Esophagus squamous epithelium (tissue), 4 donors: Measurements from ENCODE around the gene PSMA4.

Experiments
- POLR2A ChIP-seq, 4 donors: fragments of 450-650 bp; IDR thresholded peaks; one replicate each; pipeline ENCODE4 v1.6.1; 2017; ENCODE audit warnings: antibody characterized with exemption in 4 of 4, mild to moderate bottlenecking in 4 of 4, moderate library complexity in 3 of 4
- TF ChIP-seq, protein P1 (sequence below), 6 experiments: fragments of 450-650 bp in 4 of 6; fragments of 200-600 bp in 2 of 6; sonication (generic) in 2 of 6; IDR thresholded peaks; one replicate each; pipeline ENCODE4 v1.5.1; 2016 to 2019; ENCODE audit warnings: antibody characterized with exemption in 6 of 6, mild to moderate bottlenecking in 4 of 6, moderate library complexity in 4 of 6

GRCh38 chr15:78570710-78571109 lies 30.5 kb downstream of the PSMA4 start:
- TF ChIP-seq, protein P1, sequence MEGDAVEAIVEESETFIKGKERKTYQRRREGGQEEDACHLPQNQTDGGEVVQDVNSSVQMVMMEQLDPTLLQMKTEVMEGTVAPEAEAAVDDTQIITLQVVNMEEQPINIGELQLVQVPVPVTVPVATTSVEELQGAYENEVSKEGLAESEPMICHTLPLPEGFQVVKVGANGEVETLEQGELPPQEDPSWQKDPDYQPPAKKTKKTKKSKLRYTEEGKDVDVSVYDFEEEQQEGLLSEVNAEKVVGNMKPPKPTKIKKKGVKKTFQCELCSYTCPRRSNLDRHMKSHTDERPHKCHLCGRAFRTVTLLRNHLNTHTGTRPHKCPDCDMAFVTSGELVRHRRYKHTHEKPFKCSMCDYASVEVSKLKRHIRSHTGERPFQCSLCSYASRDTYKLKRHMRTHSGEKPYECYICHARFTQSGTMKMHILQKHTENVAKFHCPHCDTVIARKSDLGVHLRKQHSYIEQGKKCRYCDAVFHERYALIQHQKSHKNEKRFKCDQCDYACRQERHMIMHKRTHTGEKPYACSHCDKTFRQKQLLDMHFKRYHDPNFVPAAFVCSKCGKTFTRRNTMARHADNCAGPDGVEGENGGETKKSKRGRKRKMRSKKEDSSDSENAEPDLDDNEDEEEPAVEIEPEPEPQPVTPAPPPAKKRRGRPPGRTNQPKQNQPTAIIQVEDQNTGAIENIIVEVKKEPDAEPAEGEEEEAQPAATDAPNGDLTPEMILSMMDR (IDR thresholded peaks at IDR 0.05): no peak
- no peak for TF ChIP-seq POLR2A (IDR thresholded peaks at IDR 0.05)
